K562 (cell line): ENCODE data around the gene UQCR11. TPM values are rescaled to one million over a fixed set of nuclear protein-coding genes. Genes with fewer than 3 reads are reported as not detected.
A peak's percentile ranks its signal among the peaks of the same experiment; 100 is the strongest.

Experiments
- CSDE1 ChIP-seq, 2 experiments: fragments of 450-650 bp; IDR thresholded peaks; 2 replicates each; pipeline ENCODE4 v1.6.1; 2016; ENCODE audit warnings: mild to moderate bottlenecking in 1 of 2
- ELF2 ChIP-seq: fragments of 250-450 bp; sonication (Bioruptor Pico); IDR thresholded peaks from 2 replicates; pipeline ENCODE4 v1.5.0; 2021; ENCODE audit warnings: mild to moderate bottlenecking
- GABPB2 ChIP-seq: fragments of 250-450 bp; sonication (Bioruptor Pico); conservative IDR thresholded peaks from 2 replicates; pipeline ENCODE4 v1.5.1; 2021; ENCODE audit warnings: mild to moderate bottlenecking
- GATAD2A ChIP-seq: fragments of 450-650 bp; IDR thresholded peaks from 2 replicates; pipeline ENCODE4 v1.6.1; 2017
- ID3 ChIP-seq, 2 experiments: fragments of 250-450 bp in 1 of 2; fragments of 450-650 bp in 1 of 2; sonication (Bioruptor Pico) in 1 of 2; IDR thresholded peaks; 2 replicates each; pipeline versions ENCODE4 v1.6.1 to v1.8.0; 2016 to 2021; ENCODE audit warnings: mild to moderate bottlenecking in 2 of 2, moderate library complexity in 2 of 2, missing compliant biosample characterization in 1 of 2, missing genetic modification characterization in 1 of 2
- MAX ChIP-seq: sonication (generic); formaldehyde crosslinking; IDR thresholded peaks from 2 replicates; pipeline ENCODE4 v1.9.0; 2022; ENCODE audit warnings: mild to moderate bottlenecking, missing genetic modification reagents
- MED1 ChIP-seq: sonication (generic); formaldehyde crosslinking; IDR thresholded peaks from 2 replicates; pipeline ENCODE4 v1.8.1; 2023; ENCODE audit warnings: missing genetic modification reagents, borderline replicate concordance
- NELFE ChIP-seq: IDR thresholded peaks from 2 replicates; pipeline ENCODE4 v1.6.1; 2011; ENCODE audit warnings: mild to moderate bottlenecking; ENCODE audit not compliant: insufficient read depth, insufficient read length
- NFRKB ChIP-seq: fragments of 450-650 bp; IDR thresholded peaks from 2 replicates; pipeline ENCODE4 v1.6.1; 2016; ENCODE audit warnings: low read depth
- REST ChIP-seq, 2 experiments: fragments of 450-650 bp; formaldehyde crosslinking in 1 of 2; IDR thresholded peaks; 2 replicates each; pipeline versions ENCODE4 v1.4.0 to v1.6.1; 2014 to 2020; ENCODE audit warnings: mild to moderate bottlenecking in 2 of 2, borderline replicate concordance in 1 of 2, low read depth in 1 of 2
- SIN3B ChIP-seq: fragments of 450-650 bp; IDR thresholded peaks from 2 replicates; pipeline ENCODE4 v1.6.1; 2017; ENCODE audit warnings: low read depth, mild to moderate bottlenecking, moderate library complexity
- SMARCE1 ChIP-seq: fragments of 450-650 bp; IDR thresholded peaks from 2 replicates; pipeline ENCODE4 v1.7.1; 2016; ENCODE audit warnings: mild to moderate bottlenecking
- ZBTB49 ChIP-seq: sonication (generic); formaldehyde crosslinking; IDR thresholded peaks from 2 replicates; pipeline ENCODE4 v1.8.0; 2022; ENCODE audit warnings: missing genetic modification reagents, mild to moderate bottlenecking, borderline replicate concordance
- ZNF212 ChIP-seq: fragments of 450-650 bp; formaldehyde crosslinking; IDR thresholded peaks from 2 replicates; pipeline ENCODE4 v1.4.0; 2020; ENCODE audit warnings: mild to moderate bottlenecking
- ZNF408 ChIP-seq: fragments of 250-450 bp; sonication (Bioruptor Pico); IDR thresholded peaks from 2 replicates; pipeline ENCODE4 v1.4.0; 2020; ENCODE audit warnings: low read depth, mild to moderate bottlenecking, moderate library complexity
- ZNF76 ChIP-seq: fragments of 250-450 bp; sonication (Bioruptor Pico); IDR thresholded peaks from 2 replicates; pipeline ENCODE4 v1.4.0; 2020; ENCODE audit warnings: mild to moderate bottlenecking, moderate library complexity, borderline replicate concordance
- polyA plus RNA-seq, 8 experiments: library from polyadenylated mRNA; depleted of rRNA in 4 of 8; stranded (reverse) in 5 of 8; unstranded in 3 of 8; fragments of >200 nt; fragmentation: Nextera tagmentation in 2 of 8; fragmentation: Illumina TruSeq in 1 of 8; extraction: Ambion mirVana in 2 of 8; extraction: Trizol in 1 of 8; gene quantifications; 2 replicates each; pipeline versions ENCODE4 v1.2.1 to v1.2.3, GENCODE V29; 2011 to 2014; ENCODE audit warnings: inconsistent platforms in 1 of 8, missing spikeins in 1 of 8
- total RNA-seq, 7 experiments: library from RNA; depleted of rRNA in 6 of 7; stranded (reverse); fragments of >200 nt in 6 of 7; fragmentation: Illumina TruSeq in 2 of 7; extraction: Trizol in 2 of 7; gene quantifications; 2 replicates each; pipeline versions ENCODE4 v1.2.1 to v1.2.3, GENCODE V29; 2011 to 2021; ENCODE audit warnings: low replicate concordance in 1 of 7

UQCR11 gene
- total and polyA plus RNA-seq, 9 of the 15 experiments (the other 6 are each of a cell fraction or from before 2014, with no cell fraction given): 57.6 to 394 (median 259) TPM

GRCh38 chr19:1605236-1606137, at the start of gene UQCR11 (continued):
- no peak for TF ChIP-seq ID3 (CRISPR knock-in tag; IDR thresholded peaks at IDR 0.05)
- TF ChIP-seq ID3 (tag; IDR thresholded peaks at IDR 0.05): 0 out of 2 replicates have a peak, but pooled peaks have one; percentile 39
- TF ChIP-seq ELF2 (CRISPR knock-in tag): peak; percentile 70; the same call in 1 of the 2 replicates
- TF ChIP-seq CSDE1 (IDR thresholded peaks at IDR 0.05): no peak
- TF ChIP-seq ZNF76 (CRISPR knock-in tag): no peak
- TF ChIP-seq SIN3B: no peak
- peak; percentile 14; the same call in 1 of the 2 replicates for TF ChIP-seq GATAD2A
- no peak for TF ChIP-seq NFRKB
- TF ChIP-seq SMARCE1: peak; percentile 76
- TF ChIP-seq REST (IDR thresholded peaks at IDR 0.05; ENCODE audit: borderline replicate concordance): peak; percentile 54
- TF ChIP-seq REST (CRISPR knock-in tag; IDR thresholded peaks at IDR 0.05; ENCODE audit: low read depth): 0 out of 2 replicates have a peak, but pooled peaks have one; percentile 57
- no peak for TF ChIP-seq MED1
- no peak for TF ChIP-seq ZNF408
- no peak for TF ChIP-seq NELFE
- no peak for TF ChIP-seq GABPB2
- TF ChIP-seq ZBTB49 (CRISPR knock-in tag): no peak; the same call in 1 of the 2 replicates
- TF ChIP-seq MAX (CRISPR knock-in tag): peak; percentile 94
- no peak for TF ChIP-seq ZNF212 (CRISPR knock-in tag)
